Measurements from ENCODE around the gene IQCE. TPM values are rescaled to one million over a fixed set of nuclear protein-coding genes. Genes with fewer than 3 reads are reported as not detected.

The IQCE gene
- total and polyA plus RNA-seq, 10 of the 15 experiments (the other 5 are each of a cell fraction or from before 2014, with no cell fraction given): 0.37 to 8.1 (median 3.7) TPM

- SMC1A ChIA-PET (ENCODE audit: uncharacterized antibody, unreplicated experiment): interaction anchor here (1.3 kb wide), 1 partner anchor 28 kb away, joined by 4 read pairs; no protein-coding TSS in a partner anchor
- Histone ChIP-seq H3K36me3 (ENCODE audit: control insufficient read depth in 2 of 2, insufficient read depth in 2 of 2, low read length in 1 of 2) (no peaks in the 10 kb centered on the region; a peak in 2 of 4 replicates), H3K27me3 (replicated peaks in 1 of 2; ENCODE audit: control insufficient read depth in 2 of 2, insufficient read depth in 2 of 2, low read length in 1 of 2) (no peaks in the 10 kb centered on the region), H2AFZ (ENCODE audit: control insufficient read depth, low read depth, low read length) (no peak overlapping the region), H3K79me2 (ENCODE audit: control insufficient read depth, insufficient read depth, low read length) (no peaks in the 10 kb centered on the region), H3K4me2 (ENCODE audit: control insufficient read depth, insufficient read depth) (no peak overlapping the region), H3K27ac (ENCODE audit: control insufficient read depth, insufficient read depth) (no peak overlapping the region), H3K9ac (ENCODE audit: control insufficient read depth, insufficient read depth, low read length) (no peak overlapping the region), H4K20me1 (ENCODE audit: control insufficient read depth, insufficient read depth) (no peaks in the 10 kb centered on the region), H3K4me3 (no peak overlapping the region), H3K4me1 (ENCODE audit: control insufficient read depth, insufficient read depth, low read length) (no peaks in the 10 kb centered on the region), H3K9me3 (replicated peaks; ENCODE audit: control insufficient read depth, insufficient read depth, low read length) (no peaks in the 10 kb centered on the region)
- RAD21 ChIA-PET (ENCODE audit: unreplicated experiment): no interaction called here
- POLR2A ChIA-PET: no interaction called here
- intact Hi-C loops (cut with micrococcal nuclease; ENCODE audit: unreplicated experiment): no loop called here
- no peak for TF ChIP-seq WRNIP1 (IDR thresholded peaks at IDR 0.05; ENCODE audit: borderline replicate concordance, low read depth, low read length)
- no peak for TF ChIP-seq CHD2 (IDR thresholded peaks at IDR 0.05; ENCODE audit: borderline replicate concordance, low read depth, low read length)
- no peak for TF ChIP-seq MYC (IDR thresholded peaks at IDR 0.05; ENCODE audit: insufficient read depth, insufficient read length, insufficient replicate concordance, low read length, severe bottlenecking)
- TF ChIP-seq NR2C1 (IDR thresholded peaks at IDR 0.05): no peak
- no peak for TF ChIP-seq EP300 (IDR thresholded peaks at IDR 0.05; ENCODE audit: borderline replicate concordance in 1 of 2, control insufficient read depth in 1 of 2, low read depth in 2 of 2, low read length in 2 of 2)
- no peak for TF ChIP-seq IRF4 (IDR thresholded peaks at IDR 0.05; ENCODE audit: low read depth, low read length)
- no peak for TF ChIP-seq BMI1 (IDR thresholded peaks at IDR 0.05; ENCODE audit: borderline replicate concordance)
- no peak for TF ChIP-seq SPI1 (IDR thresholded peaks at IDR 0.05; ENCODE audit: borderline replicate concordance, insufficient read depth, low read depth, low read length)
- TF ChIP-seq RAD51 (IDR thresholded peaks at IDR 0.05): no peak
- TF ChIP-seq, protein P1, sequence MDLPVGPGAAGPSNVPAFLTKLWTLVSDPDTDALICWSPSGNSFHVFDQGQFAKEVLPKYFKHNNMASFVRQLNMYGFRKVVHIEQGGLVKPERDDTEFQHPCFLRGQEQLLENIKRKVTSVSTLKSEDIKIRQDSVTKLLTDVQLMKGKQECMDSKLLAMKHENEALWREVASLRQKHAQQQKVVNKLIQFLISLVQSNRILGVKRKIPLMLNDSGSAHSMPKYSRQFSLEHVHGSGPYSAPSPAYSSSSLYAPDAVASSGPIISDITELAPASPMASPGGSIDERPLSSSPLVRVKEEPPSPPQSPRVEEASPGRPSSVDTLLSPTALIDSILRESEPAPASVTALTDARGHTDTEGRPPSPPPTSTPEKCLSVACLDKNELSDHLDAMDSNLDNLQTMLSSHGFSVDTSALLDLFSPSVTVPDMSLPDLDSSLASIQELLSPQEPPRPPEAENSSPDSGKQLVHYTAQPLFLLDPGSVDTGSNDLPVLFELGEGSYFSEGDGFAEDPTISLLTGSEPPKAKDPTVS (IDR thresholded peaks at IDR 0.05; ENCODE audit: low read depth, low read length): no peak
- TF ChIP-seq IRF5 (IDR thresholded peaks at IDR 0.05; ENCODE audit: borderline replicate concordance): no peak
- TF ChIP-seq EED (IDR thresholded peaks at IDR 0.05; ENCODE audit: low read depth): no peak
- no peak for TF ChIP-seq STAT3 (IDR thresholded peaks at IDR 0.05; ENCODE audit: low read depth, low read length)
- TF ChIP-seq, protein P2, sequence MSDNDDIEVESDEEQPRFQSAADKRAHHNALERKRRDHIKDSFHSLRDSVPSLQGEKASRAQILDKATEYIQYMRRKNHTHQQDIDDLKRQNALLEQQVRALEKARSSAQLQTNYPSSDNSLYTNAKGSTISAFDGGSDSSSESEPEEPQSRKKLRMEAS (IDR thresholded peaks at IDR 0.05; ENCODE audit: low read depth, low read length): no peak
- TF ChIP-seq LARP7 (IDR thresholded peaks at IDR 0.05): no peak
- TF ChIP-seq IKZF1 (conservative IDR thresholded peaks at IDR 0.05): no peak
- no TSS peak for BruUV-seq (replicated peaks)
- FAIRE-seq (no peak), DNase-seq (ENCODE audit: low read depth, low spot score) (no peak), ATAC-seq (no peak)
- in situ Hi-C loops (cut with MboI): no loop called here
- CTCF ChIA-PET: no interaction called here
- 65% methylated on average over 27 of the region's 27 CpGs for WGBS (ENCODE audit: insufficient coverage, insufficient replicate concordance, low lambda C conversion rate, missing lambda C conversion rate)
Measured at GRCh38 chr7:2595258-2595860, 36.6 kb downstream of the IQCE start.
